GM19328 (cell line): Measurements from ENCODE around the gene LYL1.

ENCODE experiments used
- ATAC-seq: cut with Tn5 transposase; IDR thresholded peaks from one replicate; pipeline ENCODE4 v1.9.1; 2021; ENCODE audit warnings: mild to moderate bottlenecking, moderate library complexity; ENCODE audit not compliant: unreplicated experiment

The LYL1 gene

DNA sequence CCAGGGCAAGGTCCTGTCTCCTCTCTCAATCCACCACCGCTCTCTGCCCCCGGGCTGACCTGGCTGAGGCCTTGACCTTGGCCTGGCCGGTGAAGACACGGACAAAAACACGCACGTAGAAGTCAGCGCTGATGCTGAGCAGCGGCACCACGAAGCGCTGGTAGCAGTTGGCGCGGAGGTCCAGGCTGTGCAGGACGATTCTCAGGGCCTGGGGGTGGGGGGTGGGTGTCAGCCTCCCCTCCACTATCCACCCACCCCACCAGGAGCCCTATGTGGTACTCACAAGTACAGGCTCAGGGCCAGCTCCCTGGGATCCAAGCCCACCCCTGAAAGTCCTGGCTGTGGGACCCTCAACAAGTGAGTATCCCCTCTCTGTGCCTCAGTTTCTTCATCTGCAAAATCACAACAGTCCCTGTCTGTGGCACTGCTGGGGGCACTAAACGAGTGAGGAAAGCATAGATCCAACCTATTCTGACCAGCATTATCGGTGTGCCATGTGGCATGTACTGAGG, 7.5 kb upstream of the LYL1 start:
- ATAC-seq, result no peak

DNA sequence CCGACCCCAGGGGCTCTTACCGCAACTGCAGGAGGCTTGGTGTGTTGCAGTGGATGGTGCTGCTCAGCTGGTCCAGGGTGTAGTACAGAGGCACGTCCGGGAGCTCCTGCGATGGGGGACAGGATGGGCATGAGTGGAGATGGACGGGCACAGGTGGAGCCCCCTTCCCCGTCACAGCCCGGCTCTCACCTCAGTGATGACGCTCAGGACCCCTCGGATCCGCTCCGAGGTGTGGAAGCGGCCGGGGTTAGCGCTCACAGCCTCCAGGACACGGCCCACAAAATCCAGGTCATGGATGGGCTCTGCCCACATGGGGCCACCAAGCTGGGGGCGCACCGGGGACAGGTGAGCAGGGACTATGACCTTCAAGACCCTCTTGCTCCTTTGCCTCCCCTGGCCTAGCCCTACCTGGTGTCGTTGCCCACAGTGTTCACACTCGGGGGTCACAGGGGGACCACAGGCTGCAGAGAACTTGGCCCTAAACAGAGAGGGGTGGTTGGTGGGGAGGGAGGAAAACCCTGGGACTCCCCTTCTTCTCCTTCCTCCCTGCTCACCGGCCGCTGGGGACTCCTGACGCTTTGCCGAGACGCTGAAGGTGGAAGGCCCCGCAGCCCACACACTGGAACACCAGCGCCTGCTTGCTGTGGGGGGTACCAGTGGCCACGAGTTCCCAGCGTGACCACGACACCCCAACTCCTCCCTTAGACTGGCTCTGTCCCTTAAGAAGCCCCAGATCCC, 6.9 kb upstream of the LYL1 start:
- ATAC-seq, result no peak

DNA sequence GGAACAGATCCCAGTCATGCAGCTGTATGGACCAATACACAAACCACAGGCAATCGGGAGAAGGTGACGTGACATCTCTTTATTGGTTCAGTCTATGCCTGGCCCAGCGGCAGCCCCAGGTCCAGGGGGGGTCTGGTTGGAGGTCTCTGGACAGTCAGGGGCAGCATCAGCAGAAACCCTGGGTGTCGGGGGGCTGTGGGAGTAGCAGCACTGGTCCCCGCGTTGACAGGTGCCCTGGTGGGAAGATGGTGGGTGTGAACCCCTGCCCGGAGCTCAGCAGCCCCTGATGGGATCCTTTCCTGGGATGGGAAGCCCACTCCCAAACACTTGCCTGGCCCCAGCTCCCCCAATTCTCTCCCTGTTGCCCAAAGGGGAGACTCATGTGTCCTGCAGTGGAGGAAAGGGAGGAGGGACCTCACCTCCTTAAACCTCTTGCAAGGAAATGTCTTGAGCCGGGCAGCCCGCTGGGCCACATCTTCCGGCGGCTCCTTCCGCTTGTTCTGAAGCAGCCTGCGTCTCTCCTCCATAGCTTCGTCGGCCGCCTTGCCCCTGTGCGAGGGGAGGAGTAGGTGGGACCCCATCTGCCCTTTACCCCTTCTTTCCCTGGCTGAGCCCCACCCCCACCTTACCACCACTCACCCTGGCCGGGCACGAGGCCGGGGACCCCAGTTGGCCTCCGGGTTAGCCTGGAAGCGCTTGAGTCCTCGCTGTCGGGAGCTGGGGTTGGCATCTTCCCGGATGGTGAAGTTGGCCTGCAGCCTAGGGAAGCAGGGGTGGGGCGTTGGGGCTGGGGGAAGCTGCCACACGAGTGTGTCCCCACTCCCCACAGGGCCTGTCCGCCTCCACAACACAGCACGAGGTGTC, 2.4 kb upstream of the LYL1 start:
- no peak for ATAC-seq

DNA sequence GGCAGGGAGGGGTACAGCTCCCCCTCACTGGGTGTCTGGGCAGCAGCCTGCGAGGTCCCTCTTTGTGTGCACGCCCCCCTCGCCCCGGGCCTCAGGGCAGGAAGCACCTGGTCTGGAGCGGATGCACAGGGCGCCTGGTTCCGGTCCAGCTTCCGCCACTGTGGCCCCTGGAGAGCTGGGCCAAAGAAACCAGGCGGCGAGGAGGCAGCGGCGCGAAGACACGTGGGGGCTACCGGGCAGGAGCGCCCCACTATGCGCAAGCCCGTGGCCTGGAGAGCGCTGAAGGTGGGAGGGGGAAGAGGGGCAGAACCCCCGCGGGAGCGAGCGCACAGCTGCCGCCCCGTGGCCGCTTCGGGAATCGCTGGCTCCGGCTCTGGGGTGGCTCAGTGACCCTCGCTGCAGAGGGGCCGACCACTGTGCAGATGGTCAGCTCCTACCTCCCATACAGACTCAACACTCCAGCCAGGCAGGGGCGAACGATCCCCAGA, 1.7 kb upstream of the LYL1 start:
- ATAC-seq, result no peak

DNA sequence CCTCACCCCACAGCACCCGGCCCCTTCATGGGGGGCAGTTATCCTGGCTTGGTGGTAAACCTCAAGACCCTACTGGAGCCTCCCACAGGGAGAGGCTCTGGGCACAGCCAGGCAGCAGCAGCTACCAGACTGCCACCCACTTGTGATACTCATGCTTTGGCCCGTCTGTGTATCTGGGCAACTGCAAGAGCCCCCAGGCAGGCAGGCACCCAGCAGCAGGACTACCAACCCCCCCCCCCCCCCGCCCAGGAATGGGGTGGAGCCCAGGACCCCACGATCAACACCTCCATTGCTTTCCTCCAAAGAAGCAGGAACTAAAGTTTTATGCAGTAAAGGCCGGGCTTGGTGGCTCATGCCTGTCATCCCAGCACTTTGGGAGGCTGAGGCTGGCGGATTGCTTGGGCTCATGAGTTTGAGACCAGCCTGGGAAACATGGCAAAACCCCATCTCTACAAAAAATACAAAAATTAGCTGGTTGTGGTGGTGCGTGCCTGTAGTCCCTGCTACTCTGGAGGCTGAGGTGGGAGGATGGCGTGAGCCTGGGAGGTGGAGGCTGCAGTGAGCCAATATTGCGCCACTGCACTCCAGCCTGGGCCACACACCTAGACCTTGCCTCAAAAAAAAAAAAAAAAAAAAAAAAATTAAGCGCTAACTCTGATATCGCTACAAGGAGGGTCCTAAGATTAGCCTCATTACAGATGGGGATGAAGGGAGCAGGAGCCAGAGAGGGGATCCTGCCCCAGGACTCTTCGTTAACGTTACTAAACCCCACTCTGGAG, 1.1 kb upstream of the LYL1 start:
- ATAC-seq, result no peak

DNA sequence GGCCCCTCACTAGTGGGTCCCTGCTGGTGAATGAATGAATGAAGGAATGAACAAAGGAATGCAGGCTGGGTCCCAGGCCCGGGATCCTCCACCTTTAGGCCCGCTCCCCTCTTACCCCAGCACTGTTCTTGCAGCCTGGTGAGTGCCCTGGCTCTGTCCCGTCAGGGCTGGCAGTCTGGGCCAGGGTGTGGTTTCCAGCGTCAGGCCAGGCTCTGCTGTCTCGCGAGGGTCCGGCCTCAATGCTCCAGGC, 317 bp downstream of the LYL1 start:
- no peak for ATAC-seq

DNA sequence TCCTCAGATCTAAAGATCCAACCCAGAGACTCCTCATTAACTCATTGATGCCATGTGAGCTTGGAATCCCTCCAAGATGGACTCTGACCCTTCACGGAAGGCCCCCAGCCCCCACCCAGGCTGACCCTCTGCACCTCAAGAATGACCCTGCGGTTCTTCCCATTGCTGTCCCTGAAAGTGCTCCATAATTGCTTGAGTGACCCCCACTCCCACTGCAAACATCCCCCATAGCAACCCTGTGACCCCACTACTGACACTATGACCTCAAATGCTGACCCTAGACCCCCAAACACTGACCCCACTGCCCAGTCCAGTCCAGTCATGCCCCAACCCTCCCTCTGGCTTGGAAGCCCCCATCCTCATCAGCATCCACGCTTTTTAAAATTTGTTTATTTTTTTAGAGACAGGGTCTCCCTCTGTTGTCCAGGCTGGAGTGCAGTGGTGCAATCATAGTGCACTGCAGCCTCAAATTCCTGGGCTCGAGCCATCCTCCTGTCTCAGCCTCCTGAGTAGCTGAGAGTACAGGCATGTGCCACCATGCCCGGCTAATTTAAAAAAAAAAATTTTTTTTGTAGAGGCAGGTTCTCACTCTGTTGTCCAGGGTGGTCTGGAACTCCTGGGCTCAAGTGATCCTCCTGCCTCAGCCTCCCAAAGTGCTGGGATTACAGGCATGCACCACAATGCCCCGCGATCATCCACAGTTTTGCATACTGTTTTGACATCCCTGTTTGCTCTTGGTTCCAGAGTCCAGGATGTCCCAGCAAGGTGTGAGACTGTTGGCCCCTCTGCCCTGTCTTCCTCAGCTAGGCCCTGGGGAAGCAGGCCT, 855 bp downstream of the LYL1 start:
- no peak for ATAC-seq

DNA sequence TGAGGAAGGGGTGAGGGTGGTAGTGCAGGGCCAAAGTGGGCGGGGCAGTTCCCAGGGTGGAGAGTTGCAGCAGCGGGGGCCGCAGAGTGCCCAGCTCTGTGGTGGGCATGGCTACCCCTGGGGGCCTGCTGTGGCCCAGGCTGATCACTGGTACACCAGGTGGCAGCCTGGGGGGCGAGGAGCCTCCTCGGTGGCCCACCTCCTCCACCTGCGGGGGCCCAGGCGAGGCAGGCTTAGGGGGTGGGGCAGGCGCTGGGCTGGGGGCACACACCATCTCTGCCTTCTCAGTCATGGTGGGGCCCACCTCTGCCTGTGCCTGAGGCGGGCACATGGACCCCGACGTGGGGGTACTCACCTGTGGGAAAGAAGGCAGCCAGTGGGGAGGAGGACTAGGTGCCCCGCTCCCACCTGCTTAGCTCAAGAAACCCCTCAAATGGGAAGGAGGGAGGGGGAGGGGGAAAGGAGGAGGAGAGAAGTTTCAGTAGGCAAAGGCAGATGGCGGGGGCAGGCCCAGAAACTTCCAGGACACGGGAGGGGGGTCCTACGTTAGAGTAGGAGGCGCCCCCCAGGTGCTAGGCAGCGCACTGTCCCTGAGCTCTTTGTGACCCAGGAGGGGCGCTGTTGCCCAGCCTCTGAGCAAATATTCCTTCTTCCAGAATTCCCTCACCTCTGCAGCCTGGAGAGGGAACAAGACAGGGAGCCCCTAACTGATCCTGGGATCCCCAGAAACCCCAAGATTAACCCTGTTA, 1.6 kb downstream of the LYL1 start:
- no peak for ATAC-seq

DNA sequence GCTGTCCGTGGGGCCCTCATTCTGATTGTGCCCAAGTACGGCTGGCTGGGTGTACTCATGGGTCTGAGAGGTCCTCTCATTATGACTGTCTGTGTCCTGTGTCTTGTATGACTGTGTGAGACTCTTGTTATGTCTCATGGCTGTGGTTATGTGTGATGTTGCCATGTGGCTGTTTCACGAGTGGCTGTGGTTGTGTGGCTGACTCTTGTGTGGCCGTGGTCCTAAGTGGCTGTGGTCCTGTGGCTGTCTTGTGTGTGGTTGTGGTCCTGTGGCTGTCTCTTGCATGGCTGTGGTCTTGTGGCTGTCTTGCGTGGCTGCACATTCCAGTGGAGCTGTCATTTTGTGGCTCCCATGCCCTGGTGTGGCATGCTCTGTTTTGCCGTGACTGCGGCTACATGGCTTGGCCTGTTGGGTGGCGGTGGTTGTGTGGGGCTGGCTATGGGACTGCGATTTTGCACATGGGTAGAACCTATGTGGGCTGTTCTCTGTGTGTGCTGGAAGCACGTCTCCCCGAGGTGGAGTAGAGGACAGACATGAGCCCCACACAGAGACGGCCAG, 2.5 kb downstream of the LYL1 start:
- no peak for ATAC-seq

DNA sequence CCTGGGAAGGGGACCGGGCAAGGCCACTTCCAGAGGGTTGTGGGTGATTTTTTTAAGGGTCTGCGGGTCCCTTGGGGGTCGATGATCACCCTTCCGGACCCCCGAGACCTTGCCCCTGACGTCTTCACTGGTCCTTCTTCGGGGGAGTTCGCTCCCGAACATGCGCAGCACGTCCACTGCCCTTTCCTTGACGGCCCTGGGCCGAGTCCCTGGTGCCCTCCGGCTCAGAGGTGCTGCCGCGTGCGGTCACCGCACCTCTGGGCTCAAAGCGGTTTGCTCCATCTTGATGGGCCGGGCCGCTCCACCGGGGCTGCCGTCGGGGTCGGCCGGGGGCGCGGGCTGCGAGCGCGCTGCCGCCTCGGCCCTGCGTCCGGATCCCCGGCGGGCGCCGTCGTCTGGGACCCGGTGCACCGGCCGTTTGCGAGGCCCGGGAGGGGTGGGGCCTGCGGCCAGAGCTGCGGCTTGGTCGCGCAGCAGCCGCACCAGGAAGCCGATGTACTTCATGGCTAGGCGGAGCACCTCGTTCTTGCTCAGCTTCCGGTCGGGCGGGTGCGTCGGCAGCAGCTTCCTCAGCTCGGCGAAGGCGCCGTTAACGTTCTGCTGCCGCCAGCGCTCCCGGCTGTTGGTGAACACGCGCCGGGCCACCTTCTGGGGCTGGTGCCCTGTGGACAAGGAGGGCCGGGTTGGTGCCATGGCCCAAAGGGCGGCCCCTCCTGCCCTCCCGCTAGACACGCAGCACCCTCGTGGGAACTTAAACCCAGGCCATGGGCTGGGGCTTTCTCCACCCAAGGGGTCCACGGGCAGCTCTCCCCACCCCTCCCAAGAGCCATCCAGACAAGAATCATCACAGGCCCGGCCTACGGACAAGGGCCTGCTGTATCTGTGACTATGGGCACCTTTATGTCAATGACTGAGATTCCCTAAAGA, 3.3 kb downstream of the LYL1 start:
- ATAC-seq, result no peak

DNA sequence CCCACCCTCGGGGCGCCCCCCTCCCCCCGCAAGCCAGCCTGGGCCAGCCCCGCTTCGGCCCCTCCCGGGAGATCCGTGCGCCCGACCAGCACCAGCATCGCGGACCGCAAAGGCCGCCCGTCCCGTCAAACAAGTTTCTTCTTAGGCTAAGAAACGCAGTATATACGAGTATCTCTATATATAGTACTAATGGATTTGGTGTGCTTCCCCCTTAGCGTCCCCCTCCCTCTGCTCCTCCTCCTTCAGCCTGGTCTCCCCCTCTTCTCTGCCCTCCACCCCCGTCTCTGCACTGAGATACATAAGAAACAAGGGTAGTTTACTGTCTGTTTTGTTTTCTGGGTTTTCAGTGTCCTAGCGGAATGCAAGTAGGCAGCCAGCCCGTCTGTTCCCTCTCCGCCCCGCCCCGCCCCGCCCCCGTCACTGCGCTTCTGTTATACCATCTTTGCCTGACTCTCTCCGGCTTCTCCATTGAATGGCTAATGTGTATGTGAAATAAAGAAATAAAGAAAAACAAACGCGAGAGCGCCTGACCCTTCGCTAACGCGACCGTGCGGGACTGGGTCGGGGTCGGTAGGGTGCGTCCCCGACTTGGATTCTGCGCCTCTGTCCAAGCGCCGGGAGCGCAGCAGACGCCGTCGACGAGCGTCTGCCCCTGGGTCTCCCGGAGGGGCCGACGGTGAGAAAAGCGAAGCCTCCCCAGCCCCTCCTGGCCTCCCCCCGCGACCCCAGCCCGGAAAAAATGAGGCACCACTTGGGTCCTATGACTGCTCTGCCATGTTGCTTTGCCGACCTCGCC, 4.2 kb downstream of the LYL1 start:
- ATAC-seq, result no peak

DNA sequence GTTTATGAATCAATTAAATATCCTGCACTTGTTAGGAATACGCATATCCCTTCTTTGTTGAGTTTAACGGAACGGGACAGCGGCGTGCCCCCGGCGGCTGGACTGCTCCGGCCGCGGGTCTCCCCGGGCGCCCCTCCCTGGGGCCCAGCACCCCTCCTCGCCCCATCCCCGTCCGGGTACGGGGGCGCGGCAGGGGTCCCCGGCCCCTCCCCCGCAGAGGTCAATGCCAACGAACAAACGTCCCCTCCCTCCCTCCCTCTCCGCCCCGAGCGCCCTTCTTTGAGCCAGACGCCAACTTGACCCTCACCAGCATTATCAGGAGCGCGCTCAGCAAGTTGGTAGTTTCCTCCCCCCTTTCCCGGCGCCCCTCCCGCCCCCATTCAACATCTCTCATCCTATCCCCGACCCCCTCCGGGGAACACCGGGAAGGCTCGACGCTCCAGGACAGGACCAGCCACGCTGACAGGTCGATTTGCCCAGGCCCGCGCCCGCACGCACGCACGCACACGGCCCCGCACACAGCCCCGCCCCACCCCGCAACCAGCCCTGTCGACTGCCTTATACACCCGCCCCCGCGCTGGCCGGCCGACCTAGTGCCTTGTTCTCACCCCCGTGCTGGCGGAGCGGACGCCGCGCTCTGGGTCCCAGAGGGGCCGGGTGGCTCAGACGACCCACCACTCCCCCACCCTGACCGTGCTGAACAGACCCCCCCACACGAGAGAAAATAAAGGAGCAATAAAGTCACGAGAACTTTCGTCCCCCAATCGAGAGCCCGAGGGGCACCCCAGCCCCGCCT, 5.0 kb downstream of the LYL1 start:
- no peak for ATAC-seq

DNA sequence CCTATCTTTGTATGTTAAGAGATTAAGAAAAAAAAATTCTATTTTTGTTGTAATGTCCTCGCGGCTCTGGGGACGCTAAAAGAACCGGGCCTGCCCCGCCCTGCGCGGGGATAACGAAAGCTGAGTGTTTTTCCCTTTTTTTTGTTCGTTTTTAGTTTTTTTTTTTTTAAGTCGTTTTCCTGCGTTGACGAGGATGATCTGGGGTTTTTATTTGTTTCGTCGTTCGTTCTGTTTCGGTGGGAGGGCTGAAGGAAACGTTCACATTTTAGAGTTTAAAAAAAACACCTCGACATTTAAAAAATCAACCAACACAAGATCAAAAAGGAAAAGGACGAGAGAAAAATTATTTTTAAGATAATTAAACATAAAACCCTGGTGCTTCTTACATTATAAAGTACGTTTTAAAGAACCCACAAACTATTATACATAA, 5.6 kb downstream of the LYL1 start:
- no peak for ATAC-seq

DNA sequence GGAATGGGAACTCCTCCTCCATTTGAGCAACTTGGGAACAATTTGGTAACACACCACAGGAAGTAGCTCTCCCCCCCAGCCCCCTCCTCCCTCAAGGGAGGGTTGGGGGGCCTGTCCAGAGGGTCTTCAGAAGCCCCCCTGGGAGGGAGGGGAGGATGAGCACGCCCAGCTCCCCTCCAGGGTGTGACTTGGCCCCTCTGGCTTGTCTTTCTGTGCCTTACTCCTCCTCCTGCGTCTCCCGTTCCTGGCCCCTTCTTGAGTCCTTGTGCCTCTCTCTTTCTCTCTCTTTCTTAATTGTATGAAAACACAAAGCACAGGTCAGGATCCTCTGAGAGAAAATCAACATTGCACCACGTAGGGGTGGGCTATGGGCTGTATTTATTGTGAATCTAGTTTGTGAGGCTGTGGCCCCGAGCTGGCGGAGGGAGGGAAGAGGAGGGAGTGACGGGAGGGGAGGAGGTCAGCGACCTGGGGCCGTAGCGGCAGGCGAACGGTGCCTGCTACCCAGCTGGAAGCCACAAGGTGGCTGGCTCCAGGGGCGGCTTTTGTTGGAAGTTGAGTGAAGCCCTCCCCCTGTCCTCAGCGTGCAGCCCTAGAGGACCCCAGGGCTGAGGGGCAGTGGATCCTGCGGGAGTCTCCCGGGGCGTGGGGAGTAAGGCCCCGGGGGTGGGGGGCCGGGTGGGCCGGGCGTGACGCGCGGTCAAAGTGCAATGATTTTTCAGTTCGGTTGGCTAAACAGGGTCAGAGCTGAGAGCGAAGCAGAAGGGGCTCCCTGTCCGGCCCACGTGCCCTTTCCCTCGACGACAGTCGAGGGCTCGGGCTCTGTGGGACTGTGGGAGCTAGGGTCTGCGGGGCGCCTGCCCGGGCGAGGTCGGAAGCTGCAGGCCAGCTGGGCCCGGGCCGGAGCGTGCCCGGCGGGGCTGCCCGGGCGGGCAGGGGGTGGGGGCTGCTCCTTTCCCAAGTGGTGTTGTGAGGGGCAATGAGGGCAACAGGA, 6.4 kb downstream of the LYL1 start:
- ATAC-seq, result no peak

DNA sequence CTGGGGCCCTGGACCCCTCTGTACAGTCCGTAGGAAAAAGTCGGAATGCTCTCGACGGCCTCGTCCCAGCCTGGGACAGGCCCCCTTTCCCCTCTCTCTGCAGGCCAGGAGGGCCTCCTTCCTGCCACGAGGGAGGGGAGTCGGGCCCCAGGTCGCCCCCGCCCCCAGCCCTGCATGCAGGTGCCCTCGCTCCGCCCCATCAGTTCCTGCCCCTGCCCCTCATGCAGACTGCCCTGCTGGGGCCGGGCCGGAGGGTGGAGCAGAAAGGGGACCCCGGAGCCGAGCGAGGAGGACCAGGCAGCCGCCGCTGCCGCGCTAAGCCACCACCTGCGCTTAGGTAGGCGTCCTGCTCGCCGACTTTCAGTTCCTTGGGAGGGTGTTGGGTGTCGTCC, 7.3 kb downstream of the LYL1 start:
- ATAC-seq, result no peak
